GM18499 (cell line): ENCODE measurements around the gene MCOLN1.

Experiments
- ATAC-seq: cut with Tn5 transposase; IDR thresholded peaks from one replicate; pipeline ENCODE4 v1.9.1; 2021; ENCODE audit warnings: moderate number of reproducible peaks; ENCODE audit not compliant: insufficient read depth, unreplicated experiment

MCOLN1 gene

GRCh38 chr19:7500811-7501450, 21.5 kb upstream of the MCOLN1 start:
- no peak for ATAC-seq

GRCh38 chr19:7502552-7502951, 19.9 kb upstream of the MCOLN1 start:
- ATAC-seq: no peak

GRCh38 chr19:7504684-7505083, 17.7 kb upstream of the MCOLN1 start:
- ATAC-seq: no peak

GRCh38 chr19:7505288-7505681, 17.1 kb upstream of the MCOLN1 start:
- ATAC-seq: no peak

- no peak for ATAC-seq
These were observed 16.6 kb upstream of the MCOLN1 start for GRCh38 chr19:7505682-7506384.

- no peak for ATAC-seq
These were observed 15.8 kb upstream of the MCOLN1 start for GRCh38 chr19:7506385-7507328.

- no peak for ATAC-seq
These were observed 14.5 kb upstream of the MCOLN1 start for GRCh38 chr19:7507884-7508283.

- ATAC-seq: no peak
These were observed 12.8 kb upstream of the MCOLN1 start for GRCh38 chr19:7509625-7510024.

GRCh38 chr19:7512400-7512851, 10.0 kb upstream of the MCOLN1 start:
- ATAC-seq: no peak

GRCh38 chr19:7513809-7514642, 8.4 kb upstream of the MCOLN1 start:
- no peak for ATAC-seq

- ATAC-seq: no peak
These were observed 7.2 kb upstream of the MCOLN1 start for GRCh38 chr19:7515110-7515644.

GRCh38 chr19:7515645-7516151, 6.7 kb upstream of the MCOLN1 start, which contains the start of gene ZNF358:
Gene ZNF358, plus strand, starts transcription at chr19:7516103. Its CDS starts 3,140 bp downstream, at chr19:7519243.
- ATAC-seq: no peak

GRCh38 chr19:7516333-7516732, 6.1 kb upstream of the MCOLN1 start:
- ATAC-seq: no peak

GRCh38 chr19:7516878-7517277, 5.5 kb upstream of the MCOLN1 start:
- no peak for ATAC-seq

- no peak for ATAC-seq
These were observed 2.9 kb upstream of the MCOLN1 start for GRCh38 chr19:7519361-7520130.

- ATAC-seq: no peak
These were observed 2.0 kb upstream of the MCOLN1 start for GRCh38 chr19:7520131-7521051.

- no peak for ATAC-seq
These were observed 813 bp upstream of the MCOLN1 start for GRCh38 chr19:7521551-7522071.
